ENCODE measurements around the gene CFAP69.
"Not testable (repeated sequence)": the region's sequence is repeated elsewhere in the genome, so short reads cannot be mapped to it uniquely, and the experiment has no call there.

Gene CFAP69

DNA sequence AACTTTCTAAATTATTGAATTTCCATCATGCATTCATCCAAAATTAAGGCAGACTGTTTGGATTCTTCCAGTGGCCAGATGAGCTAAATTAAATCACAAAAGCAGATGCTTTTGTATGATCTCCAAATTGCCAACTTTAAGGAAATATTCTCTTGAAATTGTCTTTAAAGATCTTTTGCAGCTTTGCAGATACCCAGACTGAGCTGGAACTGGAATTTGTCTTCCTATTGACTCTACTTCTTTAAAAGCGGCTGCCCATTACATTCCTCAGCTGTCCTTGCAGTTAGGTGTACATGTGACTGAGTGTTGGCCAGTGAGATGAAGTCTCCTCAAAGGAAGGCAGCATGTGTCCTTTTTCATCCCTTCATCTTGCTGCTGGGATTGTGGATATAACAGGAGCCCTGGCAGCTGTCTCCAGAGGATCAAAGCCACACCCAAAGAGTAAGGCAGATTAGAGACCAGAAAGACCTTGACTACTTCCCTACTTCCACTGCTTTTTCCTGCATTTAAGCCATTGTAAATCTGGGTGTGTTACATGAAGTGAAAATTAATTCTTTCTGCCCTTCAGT, 8.2 kb upstream of the CFAP69 start:
- DNase-seq, result no peak

- no peak for DNase-seq
Observed at GRCh38 chr7:90238022-90238421, 7.0 kb upstream of the CFAP69 start.

DNA sequence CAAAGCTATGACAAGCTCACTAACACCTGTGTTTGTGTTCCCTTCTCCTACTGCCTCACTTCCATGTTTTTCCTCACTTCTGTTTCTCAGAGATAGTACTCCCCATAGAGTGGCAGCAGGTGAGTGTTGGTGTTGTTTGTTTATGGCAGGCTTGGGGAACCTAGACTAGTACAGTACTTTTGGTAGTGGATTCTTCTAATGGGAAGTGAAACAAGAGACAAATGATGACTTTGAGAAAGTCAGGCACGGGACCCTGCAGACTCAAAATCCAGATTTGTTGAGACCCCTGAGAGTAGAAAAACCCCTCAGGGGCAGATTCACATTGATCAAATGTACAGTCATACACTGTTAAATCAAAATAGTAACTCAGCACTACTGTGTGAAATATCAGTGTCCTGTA, 6.4 kb upstream of the CFAP69 start:
- DNase-seq, result no peak

DNA sequence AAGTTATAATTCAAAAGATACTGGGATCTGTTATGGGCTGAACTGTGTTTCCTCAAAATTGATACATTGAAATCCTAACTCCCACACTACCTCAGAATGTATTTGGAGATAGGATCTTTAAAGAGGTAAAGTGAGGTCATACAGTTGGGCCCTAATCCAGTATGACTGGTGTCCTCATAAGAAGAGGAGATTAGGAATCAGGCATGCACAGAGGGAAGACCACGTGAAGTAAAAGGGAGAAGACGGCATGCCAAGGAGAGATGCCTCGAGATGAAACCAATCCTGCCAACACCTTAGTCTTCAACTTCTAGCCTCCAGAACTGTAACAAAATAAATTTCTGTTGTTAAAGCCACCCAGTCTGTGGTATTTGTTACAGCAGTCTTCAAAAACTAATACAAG, 5.9 kb upstream of the CFAP69 start:
- no peak for DNase-seq

DNA sequence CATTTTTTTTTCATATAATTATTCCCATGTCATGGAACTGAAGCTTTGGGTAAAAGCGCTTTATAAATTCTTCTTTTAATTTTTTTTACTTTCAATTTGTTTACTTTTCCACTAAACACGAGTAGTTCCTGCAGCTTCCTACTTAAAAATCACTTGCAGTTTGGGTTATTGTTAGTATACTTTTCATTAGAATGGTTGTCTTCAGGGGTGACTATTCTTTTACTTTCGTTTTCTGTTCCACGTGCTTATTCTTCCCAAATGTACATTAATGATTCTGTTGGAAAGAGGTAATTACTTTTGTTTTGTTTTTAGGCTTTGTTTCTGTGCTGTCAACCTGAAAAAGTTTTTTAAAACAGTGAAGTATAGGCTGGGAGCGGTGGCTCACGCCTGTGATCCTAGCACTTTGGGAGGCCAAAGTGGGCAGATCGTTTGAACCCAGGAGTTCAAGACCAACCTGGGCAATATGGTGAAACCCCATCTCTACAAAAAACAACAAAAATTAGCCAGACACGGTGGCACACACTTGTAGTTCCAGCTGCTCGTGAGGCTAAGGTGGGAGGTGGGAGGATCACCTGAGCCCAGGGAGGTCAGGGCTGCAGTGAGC, 5.2 kb upstream of the CFAP69 start:
- no peak for DNase-seq

GRCh38 chr7:90242369-90243168, 2.4 kb upstream of the CFAP69 start:
- DNase-seq, result no peak

DNA sequence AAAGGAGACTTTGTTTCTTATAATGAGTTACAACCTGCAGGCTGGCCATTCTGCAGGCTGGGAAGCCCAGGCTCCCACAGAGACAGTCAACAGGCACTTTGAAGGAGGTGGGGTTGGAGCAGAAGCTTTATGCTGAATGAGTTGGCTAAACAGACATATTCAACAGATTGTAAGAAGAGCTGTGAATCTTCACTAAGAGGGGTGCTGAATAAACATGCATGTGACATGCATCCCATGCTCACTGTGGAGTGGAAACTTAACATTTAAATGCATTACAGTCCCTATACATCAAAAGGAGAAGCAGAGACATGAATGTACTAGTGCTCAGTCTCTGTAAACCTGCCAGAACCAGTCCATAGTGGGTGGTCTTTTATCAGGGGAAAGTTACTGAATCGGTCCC, 1.4 kb upstream of the CFAP69 start:
- DNase-seq, result no peak

GRCh38 chr7:90244565-90244908, 437 bp upstream of the CFAP69 start:
- DNase-seq, result no peak

- no peak for DNase-seq
Observed at GRCh38 chr7:90246171-90246570, 1.2 kb downstream of the CFAP69 start.

DNA sequence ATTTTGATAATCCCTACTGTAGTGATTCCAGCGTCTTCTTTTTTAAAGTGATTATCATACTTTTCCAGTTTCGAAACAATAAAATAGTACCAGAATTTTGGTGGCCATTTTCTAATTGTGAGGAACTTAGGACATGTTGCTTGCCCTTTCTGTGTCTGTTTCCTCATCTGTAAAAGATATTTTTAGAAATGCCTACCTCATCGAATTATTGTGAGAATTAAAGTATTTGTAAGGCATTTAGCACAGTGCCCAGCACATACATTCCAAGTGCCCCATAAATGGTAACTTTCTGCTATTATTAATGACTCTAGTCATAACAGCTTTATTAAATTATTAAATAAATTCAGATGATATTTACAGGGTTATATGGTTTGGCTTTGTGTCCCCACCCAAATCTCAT, 3.7 kb downstream of the CFAP69 start:
- no peak for DNase-seq

DNA sequence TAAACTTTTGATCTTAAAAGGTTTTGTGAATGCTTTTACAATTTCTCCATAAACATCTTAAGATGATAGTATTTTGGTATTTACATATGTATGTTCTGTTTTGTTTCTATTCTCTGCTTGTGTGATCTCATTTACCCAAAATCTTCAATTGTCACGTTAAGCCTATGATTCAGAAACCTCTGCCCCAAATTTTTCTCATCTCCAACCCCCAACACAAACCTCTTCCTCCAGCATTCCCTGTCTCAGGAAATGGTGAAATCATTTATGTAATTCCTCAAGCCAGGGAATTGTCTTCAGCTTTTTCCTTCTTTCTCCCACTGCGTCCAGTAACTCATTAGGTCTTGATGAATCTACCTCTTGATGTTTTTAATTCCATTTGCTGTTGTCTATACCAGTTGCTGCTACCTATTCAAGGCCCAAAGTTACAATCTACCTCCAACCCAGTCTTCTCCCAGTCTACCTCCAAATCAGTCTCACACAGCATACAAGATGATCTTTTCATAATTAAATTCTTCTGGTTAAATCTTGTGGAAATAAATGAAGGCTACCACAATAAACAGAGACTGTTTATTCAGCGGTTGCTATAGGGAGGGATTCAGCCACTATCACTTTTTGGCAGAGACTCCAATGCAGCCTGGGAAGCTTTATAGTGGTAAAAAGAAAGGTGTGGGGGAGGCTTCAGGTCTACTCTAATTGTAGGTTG, 5.8 kb downstream of the CFAP69 start:
- no peak for DNase-seq

DNA sequence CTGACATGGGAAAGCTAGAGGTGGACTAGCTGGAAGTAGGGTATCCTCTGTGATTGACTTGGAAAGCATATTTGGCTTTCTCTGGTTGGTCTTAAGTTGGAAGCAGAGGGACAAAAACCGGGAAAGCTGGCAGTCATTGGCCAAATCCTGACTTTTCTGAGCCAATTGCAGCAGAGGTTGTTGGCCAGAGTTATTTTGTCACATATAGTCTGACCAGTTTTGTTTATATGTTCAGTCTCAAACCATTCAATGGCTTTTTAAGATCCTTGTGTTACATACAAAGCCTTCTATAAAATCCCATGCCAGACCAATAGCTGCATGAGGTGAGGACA, 6.3 kb downstream of the CFAP69 start:
- DNase-seq, result no peak

GRCh38 chr7:90256011-90256410, 11.0 kb downstream of the CFAP69 start:
- DNase-seq, result not testable (repeated sequence)

GRCh38 chr7:90256778-90257177, 11.8 kb downstream of the CFAP69 start:
- DNase-seq, result no peak

DNA sequence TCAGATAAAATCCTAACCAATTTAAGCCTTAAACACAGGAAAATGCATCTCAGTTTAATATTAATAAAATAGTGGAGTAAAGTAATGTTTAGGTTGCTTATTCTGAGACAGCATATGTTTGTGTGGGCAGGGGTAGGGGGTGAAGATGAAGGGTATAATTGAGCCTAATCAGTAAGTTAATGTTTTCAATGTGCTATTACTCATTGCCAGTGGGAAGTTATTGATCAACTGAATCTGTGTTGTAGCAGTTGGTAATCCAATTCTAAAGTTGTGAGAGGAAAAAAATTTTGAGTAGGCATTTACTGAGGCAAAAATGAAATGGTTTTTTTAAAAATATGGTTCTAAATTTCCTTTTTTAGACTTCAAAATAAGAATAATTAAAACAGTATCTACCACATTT, 16.5 kb downstream of the CFAP69 start:
- DNase-seq, result no peak

- no peak for DNase-seq
Observed at GRCh38 chr7:90262438-90262837, 17.5 kb downstream of the CFAP69 start.

DNA sequence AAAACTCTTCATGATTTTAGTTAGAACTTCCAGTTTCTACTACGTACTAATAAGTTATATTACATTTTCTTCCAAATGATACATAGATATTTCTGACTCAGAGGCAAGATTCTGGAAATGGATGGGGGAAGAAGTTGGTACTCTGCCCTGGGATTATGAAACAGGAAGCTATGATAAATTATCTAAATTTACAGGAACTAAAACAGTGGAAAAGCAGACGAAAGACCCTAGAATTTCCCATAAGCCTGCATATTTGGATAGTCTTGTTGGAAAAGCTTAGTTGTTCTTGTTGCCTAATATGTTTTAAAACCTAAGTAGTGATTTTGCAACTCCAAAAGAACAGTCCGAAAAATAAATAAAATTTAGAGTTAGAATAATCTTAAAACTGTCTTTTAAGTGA, 21.8 kb downstream of the CFAP69 start:
- DNase-seq, result no peak

DNA sequence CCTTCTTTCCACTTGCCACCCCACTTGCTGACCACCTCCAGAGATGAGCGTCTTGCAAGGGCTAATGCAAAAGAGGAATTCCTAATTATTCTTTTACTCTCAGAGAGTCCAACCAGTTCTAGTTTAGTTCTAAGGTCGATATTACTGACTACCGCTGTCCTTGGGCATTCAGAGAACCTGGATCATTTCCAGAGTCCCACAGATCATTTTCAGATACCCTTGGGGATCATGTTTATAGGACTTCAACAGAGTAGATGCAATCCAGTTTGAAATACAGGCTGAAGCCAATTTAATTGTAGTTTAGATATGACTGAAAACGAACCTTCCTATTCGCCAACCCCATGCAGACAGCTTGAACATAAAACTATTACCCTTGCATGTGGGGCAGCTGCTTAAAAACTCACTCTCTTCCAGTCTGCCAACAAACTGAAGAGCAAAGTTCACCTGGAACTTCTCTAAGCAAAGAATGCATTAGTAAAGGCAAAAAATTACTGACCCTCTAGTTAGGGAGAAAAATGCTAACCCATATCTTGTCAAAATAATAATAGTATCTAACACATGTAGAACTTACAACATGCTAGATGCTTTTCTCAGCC, 22.4 kb downstream of the CFAP69 start:
- no peak for DNase-seq

GRCh38 chr7:90269163-90269562, 24.2 kb downstream of the CFAP69 start:
- DNase-seq, result no peak

GRCh38 chr7:90270431-90271178, 25.6 kb downstream of the CFAP69 start:
- DNase-seq, result no peak

- no peak for DNase-seq
Observed at GRCh38 chr7:90271753-90272152, 26.8 kb downstream of the CFAP69 start.

DNA sequence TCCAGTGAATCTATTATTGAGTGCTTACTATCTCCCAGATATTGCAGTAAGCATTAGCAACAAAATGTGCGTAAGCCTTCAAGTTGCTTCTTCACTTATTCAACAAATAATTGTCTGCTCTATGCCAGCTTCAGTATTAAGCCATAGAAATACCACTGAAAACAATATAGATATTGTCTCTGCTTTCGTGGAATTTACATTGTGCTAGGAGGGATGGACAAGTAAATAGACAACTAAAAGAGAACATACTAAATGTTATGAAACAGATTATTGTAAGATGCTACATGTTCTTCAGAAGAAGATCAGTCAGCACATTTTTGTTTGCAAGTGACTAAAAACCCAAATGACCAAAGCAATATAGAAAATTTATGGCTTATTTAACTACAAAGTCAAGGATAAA, 27.3 kb downstream of the CFAP69 start:
- DNase-seq, result no peak

- DNase-seq, result no peak
Observed at GRCh38 chr7:90274161-90274560, 29.2 kb downstream of the CFAP69 start.

Data from NCI-H446 treated with DMSO at 0.1 percent for 48 hours (cell line).